ENCODE data around the gene FAM89B. TPM values are rescaled to one million over a fixed set of nuclear protein-coding genes. Genes with fewer than 3 reads are reported as not detected.
"Not testable (repeated sequence)": the region's sequence is repeated elsewhere in the genome, so short reads cannot be mapped to it uniquely, and the experiment has no call there.

The FAM89B gene
- polyA plus RNA-seq (2012; ENCODE audit: insufficient read depth, insufficient read length), result 51.2 TPM

GRCh38 chr11:65572356-65573051 lies at the start of gene FAM89B:
TSS of gene FAM89B (plus strand) at chr11:65572538. CDS start at chr11:65572670, 132 bp downstream.
- H3K4me3 ChIP-seq (ENCODE audit: low read length), result peak within 1 kb of the TSS; percentile 94
- peak; percentile 81 for DNase-seq (ENCODE audit: low read depth, low spot score)

DNA sequence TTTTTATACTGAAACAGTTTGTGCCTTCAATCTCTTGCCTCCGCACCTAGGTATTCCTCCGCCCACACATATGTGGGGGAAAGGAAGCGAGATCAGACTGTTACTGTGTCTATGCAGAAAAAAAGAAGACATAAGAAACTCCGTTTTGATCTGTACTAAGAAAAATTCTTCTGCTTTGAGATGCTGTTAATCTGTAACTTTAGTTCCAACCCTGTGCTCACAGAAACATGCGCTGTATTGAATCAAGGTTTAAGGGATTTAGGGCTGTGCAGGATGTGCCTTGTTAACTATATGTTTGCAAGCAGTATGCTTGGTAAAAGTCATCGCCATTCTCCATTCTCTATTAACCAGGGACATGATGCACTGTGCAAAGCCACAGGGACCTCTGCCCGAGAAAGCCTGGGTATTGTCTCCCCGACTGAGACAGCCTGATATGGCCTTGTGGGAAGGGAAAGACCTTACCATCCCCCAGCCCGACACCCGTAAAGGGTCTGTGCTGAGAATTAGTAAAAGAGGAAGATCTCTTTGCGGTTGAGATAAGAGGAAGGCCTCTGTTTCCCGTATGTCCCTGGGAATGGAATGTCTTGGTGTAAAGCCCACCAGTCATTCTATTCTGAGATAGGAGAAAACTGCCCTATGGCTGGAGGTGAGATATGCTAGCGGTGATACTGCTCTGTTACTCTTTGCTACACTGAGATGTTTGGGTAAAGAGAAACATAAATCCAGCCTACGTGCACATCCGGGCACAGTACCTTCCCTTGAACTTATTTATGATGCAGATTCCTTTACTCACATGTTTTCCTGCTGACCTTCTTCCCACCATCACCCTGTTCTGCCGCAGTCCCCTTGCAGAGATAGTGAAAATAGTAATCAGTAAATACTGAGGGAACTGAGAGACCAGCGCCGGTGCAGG lies 49.4 kb upstream of the FAM89B start:
- H3K4me3 ChIP-seq (ENCODE audit: low read length); DNase-seq (ENCODE audit: low read depth, low spot score): not testable (repeated sequence)

DNA sequence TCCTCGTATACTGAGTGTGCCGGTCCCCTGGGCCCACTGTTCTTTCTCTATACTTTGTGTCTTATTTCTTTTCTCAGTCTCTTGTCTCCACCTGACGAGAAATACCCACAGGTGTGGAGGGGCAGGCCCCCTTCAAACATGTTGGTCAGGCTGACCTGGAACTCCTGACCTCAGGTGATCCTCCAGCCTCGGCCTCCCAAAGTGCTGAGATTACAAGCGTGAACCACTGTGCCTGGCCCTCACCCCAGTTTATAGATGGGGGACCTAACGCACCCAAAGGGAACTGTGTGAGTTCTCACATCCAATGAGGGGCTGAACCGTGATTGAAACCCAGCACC lies 48.7 kb upstream of the FAM89B start:
- DNase-seq (ENCODE audit: low read depth, low spot score); H3K4me3 ChIP-seq (ENCODE audit: low read length): not testable (repeated sequence)

GRCh38 chr11:65524014-65524740 lies 48.2 kb upstream of the FAM89B start:
- no peak for DNase-seq (ENCODE audit: low read depth, low spot score)

DNA sequence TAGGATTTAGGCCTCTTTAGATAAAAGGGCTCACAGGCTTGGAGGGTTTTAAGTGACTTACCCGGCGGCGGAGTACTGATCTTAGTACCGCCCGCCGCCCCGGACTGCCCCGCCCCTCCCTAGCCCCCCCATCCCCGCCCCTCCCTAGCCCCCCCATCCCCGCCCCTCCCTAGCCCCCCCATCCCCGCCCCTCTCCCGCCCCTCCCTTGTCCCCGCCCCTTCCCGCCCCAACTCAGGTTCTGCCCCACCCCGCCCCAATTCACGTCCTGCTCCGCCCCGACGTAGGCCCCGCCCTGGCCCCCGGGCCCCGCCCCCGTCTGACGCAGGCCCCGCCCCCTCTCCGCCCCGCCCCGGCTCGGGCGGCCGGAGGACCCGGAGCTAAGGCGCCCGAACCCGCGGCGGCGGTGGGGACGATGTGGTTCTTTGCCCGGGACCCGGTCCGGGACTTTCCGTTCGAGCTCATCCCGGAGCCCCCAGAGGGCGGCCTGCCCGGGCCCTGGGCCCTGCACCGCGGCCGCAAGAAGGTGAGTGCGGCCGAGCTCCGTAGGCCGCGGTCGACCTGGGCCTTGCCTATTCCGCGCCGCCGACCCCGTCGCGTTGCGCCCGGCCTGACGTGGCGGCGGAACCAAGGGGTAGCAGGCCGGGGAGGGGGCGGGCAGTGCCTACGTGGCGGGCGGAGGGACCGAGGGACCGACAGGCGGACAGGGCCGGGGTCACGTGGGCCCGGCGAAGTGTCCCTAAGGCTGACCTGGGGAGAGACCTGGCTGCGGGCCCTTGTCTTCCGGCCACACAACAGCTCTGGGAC lies 47.4 kb upstream of the FAM89B start, which contains the start of gene SCYL1:
Gene SCYL1, plus strand, starts transcription at position 343 of the 805 bp plus-strand sequence. Its CDS starts 71 bp downstream, at position 414.
- no peak for DNase-seq (ENCODE audit: low read depth, low spot score)

More at GRCh38 chr11:65524014-65524740, 48.2 kb upstream of the FAM89B start:
- H3K4me3 ChIP-seq (ENCODE audit: low read length), result peak overlapping the region; percentile 40

DNA sequence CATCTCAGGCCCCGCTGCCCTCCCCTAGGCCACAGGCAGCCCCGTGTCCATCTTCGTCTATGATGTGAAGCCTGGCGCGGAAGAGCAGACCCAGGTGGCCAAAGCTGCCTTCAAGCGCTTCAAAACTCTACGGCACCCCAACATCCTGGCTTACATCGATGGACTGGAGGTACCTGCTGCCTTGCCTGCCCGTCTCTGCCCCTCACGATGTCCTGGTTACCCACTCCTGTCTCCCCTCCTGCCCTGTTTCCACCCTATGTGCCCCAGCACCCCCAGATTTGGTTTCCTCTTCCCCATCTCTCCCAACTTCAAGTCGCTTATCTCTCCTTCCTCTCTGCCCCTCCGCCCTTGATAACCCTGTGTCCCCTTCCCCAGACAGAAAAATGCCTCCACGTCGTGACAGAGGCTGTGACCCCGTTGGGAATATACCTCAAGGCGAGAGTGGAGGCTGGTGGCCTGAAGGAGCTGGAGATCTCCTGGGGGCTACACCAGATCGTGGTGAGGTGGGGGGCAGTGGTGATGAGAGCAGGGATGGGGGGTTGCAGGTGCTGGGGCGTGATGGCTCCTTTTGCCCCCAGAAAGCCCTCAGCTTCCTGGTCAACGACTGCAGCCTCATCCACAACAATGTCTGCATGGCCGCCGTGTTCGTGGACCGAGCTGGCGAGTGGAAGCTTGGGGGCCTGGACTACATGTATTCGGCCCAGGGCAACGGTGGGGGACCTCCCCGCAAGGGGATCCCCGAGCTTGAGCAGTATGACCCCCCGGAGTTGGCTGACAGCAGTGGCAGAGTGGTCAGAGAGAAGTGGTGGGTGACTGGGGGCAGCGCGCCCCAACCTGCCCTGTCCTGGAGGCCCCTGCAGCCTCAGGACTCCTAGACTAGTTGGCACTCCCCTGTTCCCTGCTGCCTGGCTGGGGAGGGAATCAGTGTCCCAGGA lies 46.5 kb upstream of the FAM89B start:
- H3K4me3 ChIP-seq (ENCODE audit: low read length), result peak overlapping the region; percentile 77

More for the DNA sequence above, 47.4 kb upstream of the FAM89B start, which contains the start of gene SCYL1:
- peak within 1 kb of the TSS; percentile 77 for H3K4me3 ChIP-seq (ENCODE audit: low read length)

DNA sequence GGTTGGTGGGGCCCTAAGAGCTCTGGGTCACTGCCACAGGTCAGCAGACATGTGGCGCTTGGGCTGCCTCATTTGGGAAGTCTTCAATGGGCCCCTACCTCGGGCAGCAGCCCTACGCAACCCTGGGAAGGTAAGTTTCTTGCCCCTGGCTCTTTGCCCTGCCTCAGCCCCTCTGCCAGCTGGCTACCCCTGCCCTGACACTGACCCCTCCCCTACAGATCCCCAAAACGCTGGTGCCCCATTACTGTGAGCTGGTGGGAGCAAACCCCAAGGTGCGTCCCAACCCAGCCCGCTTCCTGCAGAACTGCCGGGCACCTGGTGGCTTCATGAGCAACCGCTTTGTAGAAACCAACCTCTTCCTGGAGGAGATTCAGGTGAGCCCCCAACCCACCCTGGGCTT lies 45.6 kb upstream of the FAM89B start:
- no peak for DNase-seq (ENCODE audit: low read depth, low spot score)
- no peak overlapping the region for H3K4me3 ChIP-seq (ENCODE audit: low read length)

More for the DNA sequence above, 46.5 kb upstream of the FAM89B start:
- no peak for DNase-seq (ENCODE audit: low read depth, low spot score)

DNA sequence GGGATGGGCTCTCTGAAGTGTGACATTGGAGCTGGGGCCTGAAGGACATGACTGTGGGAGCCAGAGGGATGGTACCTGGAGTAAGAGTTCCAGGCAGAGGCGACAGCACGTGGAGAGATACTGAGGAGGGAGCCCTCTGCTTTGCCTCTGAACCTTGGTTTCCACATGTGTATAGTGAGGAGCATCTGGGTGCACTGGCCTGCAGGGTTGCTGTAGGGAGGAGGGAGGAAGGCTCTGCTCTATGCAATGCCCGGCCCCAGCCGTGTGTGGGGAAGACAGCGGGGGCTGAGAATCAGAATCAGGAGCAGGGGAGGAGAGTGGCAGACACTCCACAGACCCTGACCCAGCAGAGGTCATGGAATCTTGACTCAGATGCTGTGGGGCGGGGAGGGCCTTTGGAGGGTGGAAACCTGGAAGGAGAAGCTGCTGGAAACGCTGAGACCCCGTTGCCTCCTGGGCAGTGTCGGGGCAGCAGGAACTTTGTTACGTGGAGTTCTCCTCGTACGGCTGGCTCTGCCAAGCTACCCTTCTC lies 43.5 kb upstream of the FAM89B start:
- H3K4me3 ChIP-seq (ENCODE audit: low read length), result no peak overlapping the region
- no peak for DNase-seq (ENCODE audit: low read depth, low spot score)

DNA sequence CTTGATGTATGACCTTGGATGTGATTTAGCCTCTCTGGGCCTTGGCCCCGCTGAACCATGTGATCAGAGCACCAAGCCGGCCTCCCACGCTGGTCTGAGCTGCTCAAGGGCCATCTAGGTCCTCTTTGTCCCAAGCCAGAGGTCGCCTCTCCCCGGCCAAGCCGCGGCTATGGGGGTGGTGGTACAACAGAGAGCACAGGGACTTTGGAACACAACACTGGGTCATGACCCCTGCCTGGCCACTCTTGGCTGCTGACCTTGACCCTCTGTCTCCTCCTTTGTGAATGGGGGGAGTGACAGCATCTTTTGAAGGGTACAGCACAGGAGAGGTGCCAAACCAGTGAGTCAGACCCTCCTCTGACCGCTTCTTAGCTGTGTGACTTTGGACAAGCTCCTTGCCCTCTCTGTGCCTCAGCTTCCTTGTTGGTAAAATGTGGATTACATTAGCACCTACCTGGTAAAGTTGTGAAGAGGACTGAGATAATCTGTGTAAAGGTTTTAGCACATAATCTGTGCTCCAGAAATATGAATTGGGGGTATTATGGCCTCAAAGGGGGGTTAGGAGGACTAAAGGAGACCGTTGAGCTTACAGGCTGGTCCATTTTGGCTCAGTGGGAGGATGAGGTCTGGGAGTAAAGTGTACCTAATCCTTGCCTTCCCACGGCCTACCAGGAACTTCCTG lies 42.7 kb upstream of the FAM89B start:
- no peak for DNase-seq (ENCODE audit: low read depth, low spot score)
- H3K4me3 ChIP-seq (ENCODE audit: low read length), result no peak overlapping the region

- peak; percentile 55 for DNase-seq (ENCODE audit: low read depth, low spot score)
- no peak overlapping the region for H3K4me3 ChIP-seq (ENCODE audit: low read length)
These were observed 42.2 kb upstream of the FAM89B start for GRCh38 chr11:65530157-65530496.

- no peak overlapping the region for H3K4me3 ChIP-seq (ENCODE audit: low read length)
- DNase-seq (ENCODE audit: low read depth, low spot score), result no peak
These were observed 39.8 kb upstream of the FAM89B start for GRCh38 chr11:65532388-65533064.

GRCh38 chr11:65535102-65535501 lies 37.2 kb upstream of the FAM89B start:
- no peak overlapping the region for H3K4me3 ChIP-seq (ENCODE audit: low read length)

DNA sequence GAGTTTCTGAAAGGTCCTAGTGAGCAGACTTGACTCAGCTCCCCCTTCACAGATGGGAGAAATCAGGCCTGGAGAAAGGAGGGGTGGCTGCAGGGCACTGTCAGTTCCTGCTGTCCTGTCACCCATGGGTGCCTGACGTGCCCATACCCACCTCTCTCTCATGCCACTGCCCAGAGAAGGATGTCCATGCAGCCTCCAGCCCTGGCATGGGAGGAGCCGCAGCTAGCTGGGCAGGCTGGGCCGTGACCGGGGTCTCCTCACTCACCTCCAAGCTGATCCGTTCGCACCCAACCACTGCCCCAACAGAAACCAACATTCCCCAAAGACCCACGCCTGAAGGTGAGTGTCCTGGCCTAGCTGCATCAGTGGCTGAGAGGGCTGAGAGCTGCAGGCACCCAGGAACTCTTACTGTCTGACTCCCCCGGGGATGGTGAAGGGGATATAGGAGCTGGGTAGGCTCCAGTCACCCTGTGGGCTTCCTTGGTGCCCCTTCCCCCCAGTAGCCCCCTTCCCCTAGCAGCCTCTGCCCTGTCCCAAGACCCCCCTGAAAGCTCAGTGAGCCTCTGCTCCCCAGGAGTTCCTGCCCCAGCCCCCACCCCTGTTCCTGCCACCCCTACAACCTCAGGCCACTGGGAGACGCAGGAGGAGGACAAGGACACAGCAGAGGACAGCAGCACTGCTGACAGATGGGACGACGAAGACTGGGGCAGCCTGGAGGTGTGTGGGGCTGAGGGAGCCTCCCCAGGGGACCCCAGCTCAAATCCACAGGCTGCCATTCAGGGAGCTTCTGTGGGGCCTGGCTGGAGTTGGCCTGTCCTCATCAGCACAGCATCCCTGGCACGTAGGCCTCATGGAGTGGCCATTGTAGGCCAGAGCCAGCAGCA lies 35.7 kb upstream of the FAM89B start:
- H3K4me3 ChIP-seq (ENCODE audit: low read length), result no peak overlapping the region
- DNase-seq (ENCODE audit: low read depth, low spot score), result no peak

More at GRCh38 chr11:65535102-65535501, 37.2 kb upstream of the FAM89B start:
- DNase-seq (ENCODE audit: low read depth, low spot score), result no peak

DNA sequence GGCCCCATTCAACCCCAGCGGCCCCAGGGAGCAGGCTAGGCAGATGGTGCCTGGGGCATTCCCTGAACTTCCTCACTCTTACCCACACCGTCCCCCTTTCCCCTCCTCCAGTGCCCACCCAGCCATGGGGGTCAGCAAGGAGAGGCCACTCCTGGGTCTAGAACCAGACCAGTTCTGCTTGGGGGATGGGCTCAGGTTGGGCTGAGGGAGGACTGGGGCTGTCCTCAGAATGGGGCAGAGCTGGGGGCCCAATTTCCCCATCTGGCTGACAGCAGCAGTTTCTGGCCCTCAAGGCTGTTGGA lies 35.1 kb upstream of the FAM89B start:
- H3K4me3 ChIP-seq (ENCODE audit: low read length), result no peak overlapping the region

DNA sequence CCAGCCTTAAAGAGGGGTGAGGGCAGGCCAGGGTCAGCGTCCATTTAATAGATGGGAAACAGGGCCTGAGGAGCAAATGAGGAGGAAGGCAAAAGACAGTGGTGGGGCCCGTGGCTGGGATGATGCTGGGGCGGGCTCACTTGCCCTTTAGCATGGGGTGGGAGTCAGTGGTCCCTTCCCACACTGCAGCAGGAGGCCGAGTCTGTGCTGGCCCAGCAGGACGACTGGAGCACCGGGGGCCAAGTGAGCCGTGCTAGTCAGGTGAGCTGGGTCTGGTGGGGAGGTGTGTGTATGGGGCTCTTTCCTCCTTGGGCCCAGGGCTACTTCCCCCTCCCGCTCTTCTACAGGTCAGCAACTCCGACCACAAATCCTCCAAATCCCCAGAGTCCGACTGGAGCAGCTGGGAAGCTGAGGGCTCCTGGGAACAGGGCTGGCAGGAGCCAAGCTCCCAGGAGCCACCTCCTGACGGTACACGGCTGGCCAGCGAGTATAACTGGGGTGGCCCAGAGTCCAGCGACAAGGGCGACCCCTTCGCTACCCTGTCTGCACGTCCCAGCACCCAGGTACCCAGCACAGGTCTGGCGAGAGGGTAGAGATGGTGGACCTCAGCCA lies 34.6 kb upstream of the FAM89B start:
- no peak for DNase-seq (ENCODE audit: low read depth, low spot score)
- no peak overlapping the region for H3K4me3 ChIP-seq (ENCODE audit: low read length)

More for the DNA sequence above, 35.1 kb upstream of the FAM89B start:
- no peak for DNase-seq (ENCODE audit: low read depth, low spot score)
